SH-SY5Y (cell line): ENCODE data around the gene IRF3.

ENCODE experiments used
- GATA2 ChIP-seq: IDR thresholded peaks from 2 replicates; pipeline ENCODE4 v1.6.1; 2011; ENCODE audit warnings: mild to moderate bottlenecking, low read depth, low read length
- GATA3 ChIP-seq: IDR thresholded peaks from 2 replicates; pipeline ENCODE4 v1.6.1; 2011; ENCODE audit warnings: low read depth, mild to moderate bottlenecking, low read length, moderate library complexity

DNA sequence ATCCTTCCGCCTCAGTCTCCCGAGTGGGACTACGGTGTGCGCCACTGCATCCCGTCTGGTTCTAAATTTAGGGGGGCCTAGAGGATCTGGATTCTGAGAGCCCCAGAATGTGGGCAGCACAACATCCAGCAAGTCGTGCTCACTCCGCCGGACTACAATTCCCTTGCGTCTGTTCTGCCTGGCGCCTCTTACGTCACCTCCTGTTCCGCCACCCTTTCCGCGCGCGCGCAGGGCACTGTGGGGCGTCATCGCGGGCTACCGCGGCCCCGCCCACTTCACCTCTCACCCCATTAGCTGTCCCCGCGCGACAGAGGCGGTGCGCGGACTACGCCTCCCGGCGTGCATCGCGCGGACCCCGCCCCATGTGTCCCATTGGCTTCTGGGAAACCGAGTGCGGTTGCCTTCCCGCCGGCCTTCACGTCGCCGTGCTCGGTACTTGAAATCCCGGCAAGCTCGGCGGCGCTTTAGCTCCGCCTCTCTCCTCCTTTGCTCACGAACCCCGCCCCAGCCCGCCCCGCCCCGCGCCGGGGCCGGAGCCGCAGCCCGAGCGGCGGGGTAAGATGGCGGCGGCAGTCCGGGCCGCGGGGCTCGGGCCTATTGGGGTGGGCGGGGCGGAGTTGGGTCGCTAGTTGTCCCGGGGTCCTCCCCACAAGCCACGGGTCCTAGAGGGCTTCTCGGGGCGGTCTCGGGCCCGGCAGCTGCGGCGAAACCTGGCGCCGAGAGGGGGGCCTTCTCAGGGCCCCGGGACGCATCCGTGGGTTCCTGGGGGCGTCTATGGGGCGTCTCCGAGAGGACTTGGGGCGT, 23.8 kb downstream of the IRF3 start, which contains the start of gene SCAF1:
- TF ChIP-seq GATA3 (no peak), GATA2 (no peak)
